ENCODE data around the gene SMIM38.

The SMIM38 gene

DNA sequence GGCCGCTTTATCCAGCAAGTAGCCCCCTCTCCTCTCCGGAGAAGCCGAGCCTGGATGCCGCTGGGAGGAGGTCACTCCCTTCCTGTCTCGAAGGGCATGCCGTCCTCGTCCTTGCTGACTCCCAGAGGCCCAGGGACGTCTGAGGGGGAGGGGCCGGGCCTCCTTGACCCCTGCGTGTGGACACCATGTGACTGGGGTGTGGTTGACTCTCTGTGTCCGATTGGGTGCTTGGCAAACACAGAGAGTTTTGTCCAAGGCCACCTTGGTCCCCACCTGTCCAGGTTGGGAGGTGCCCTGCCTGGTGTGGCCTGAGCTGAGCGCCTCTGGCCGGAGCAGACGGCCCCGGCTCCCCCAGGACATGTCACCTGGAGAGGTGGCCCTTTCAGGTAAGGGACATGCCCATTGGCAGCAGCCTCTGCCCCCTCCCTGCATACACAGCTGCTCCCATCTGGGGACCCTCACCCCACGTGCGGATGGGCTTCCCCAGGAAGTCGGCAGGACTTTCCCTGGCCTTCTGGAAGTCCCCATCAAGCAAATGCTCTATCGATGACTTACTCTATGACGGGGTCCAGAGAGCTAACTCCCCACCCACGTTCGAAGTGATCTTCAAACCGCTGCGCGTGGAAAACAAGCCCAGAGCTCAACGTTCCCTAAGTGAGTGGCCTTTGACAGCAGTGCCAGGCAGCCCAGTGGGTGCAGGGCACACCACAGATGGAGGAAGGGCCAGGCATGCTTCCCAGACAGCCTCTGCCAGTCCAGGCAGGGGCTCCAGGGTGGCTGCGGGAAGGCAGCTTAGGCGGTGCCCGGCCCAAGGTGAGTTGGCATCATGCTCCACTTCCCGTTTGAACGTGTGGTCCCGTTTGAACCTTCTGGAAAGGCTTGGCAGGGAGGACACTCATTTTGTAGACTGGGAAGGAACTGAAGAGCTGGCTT lies at the start of gene SMIM38:
Gene SMIM38 (plus strand): TSS at position 634 of the 933 bp plus-strand sequence. CDS start 1,912 bp downstream, outside the sequence.
- no peak for DNase-seq

- DNase-seq = no peak
These were observed 49.5 kb upstream of the SMIM38 start for GRCh38 chr11:69106031-69106811.

- no peak for DNase-seq
These were observed 48.3 kb upstream of the SMIM38 start for GRCh38 chr11:69107413-69107812.

DNA sequence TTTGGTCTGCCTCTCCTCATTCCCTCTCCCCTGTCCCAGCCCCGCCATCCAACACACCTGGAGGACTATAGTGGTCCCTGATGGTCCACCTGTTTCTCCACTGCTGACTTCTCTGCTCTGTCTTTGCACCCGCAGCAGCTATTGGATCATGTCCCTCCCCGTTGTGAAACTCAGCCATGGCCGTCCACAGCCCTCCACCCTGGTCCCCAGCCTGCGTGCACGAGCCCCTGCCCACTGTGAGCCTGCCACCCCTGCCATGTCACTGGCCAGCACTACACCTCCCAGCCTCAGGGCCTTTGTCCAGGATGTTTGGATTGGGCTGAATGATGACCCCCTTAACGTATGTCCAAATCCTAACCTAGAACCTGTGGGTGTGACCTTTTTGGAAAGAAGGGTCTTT lies 47.7 kb upstream of the SMIM38 start:
- DNase-seq = no peak

DNA sequence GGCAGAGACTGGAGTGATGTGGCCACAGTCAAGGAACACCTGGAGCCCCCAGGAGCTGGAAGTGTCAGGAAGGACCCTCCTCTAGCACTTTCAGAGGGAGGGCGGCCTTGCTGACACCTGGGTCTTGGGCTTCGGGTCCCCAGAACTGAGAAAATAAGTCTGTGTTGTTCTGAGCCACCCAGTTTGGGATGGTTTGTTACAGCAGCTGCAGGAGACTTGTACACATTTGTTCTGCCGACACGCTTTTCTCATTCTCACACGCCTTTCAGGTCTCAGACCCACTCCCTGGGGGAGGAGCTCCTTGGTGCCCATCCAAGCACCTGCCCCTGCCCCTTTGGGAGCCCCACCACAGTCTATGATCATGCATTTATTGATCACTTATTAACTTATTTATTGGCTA lies 47.2 kb upstream of the SMIM38 start:
- no peak for DNase-seq

GRCh38 chr11:69109101-69109500 lies 46.6 kb upstream of the SMIM38 start:
- DNase-seq = no peak

DNA sequence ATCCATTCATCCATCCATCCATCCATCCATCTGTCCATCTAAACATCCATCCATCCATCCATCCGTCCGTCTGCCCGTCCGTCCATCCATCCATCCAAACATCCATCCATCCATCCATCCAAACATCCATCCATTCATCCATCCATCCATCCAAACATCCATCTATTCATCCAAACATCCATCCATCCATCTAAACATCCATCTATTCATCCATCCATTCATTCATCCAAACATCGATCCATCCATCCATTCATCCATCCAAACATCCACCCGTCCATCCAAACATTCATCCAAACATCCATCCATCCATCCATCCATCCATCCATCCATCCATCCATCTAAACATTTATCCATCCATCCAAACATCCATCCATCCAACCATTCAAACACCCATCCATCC lies 45.3 kb upstream of the SMIM38 start:
- DNase-seq = no peak

- no peak for DNase-seq
These were observed 43.9 kb upstream of the SMIM38 start for GRCh38 chr11:69111624-69112542.

- DNase-seq = no peak
These were observed 42.5 kb upstream of the SMIM38 start for GRCh38 chr11:69113226-69113625.

DNA sequence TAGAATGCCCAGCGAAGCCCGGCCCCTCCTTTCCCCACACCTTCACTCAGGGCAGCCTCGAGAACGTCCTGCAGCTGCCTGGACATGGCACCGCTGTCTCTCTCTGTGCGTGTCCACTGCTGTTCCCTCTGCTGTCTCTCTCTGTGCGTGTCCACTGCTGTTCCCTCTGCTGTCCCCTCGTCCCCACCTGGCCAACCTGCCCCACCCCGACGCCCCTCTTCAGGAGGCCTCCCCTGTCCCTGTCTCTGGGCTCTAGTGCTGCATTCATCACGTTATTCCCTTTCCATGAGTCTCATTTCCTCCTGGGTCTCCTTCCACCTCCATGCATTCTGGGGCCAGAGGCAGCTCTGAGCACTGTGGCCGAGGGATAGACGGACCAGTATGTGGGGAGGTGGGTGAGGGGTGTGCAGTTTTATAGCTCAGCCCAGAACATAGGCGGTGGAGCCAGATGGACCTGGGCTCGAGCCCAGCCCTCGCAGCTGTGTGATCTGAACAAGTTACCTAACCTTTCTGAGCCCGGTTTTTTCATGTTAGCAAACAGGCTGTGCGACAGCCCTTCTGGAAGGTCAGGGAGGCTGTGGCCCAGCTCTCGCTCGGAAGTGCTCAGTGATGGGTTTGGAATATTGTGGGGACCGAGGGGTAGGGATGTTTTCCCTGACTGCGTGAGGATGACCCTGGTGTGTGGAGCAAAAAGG lies 41.9 kb upstream of the SMIM38 start:
- DNase-seq = no peak

DNA sequence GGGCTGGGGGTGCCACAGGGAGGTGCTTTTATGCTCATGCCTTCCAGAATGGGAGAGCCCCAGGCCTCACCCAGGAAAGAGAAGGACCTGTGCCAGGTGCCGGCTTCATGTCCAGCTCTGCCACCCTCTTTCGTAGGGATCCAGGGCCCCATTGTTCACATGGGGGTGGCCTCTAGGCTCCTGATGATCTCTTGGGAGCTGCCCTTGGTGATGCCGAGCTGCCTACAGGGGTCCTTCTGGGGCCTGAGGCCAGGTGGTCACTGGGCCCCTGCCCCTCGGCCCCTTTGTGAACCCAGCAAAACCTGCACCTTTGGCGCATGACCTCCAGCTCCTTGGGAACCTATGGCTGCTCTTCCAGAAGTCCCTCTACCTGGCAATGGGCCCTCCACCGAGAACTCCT lies 41.4 kb upstream of the SMIM38 start:
- no peak for DNase-seq

DNA sequence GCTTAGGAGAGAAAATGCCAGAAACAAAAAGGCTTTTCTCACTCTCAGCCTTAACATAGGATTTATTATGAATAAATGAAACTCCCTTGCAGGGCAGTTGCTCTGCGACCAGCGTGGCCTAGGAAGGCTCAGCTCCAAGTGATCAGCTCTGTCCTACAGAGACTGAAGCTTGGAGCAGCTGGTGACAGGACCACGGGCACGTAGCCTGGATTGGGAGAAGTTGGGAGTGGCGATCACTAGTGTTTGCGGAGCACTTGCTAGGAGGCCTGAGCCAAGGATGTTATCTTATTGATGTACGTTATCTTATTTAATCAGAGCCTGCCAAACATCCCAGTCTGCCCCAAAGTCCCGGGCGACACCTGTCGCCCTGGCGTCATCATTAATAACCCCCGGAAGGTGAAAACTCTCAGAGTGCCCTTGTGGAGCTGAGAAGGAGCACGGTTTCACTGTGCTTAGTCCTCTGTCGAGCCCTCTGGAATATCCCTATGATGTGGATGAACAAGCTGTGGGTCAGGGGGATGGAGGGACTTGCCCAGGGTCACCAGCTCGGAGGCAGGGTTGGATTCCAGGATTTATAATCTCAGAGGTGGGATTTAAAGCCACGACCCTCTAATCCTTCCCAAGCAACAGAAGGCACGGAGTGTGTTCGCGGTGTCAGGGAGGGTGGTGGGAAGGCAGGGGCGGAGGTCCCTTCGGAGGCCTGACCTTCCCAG lies 40.8 kb upstream of the SMIM38 start:
- no peak for DNase-seq

DNA sequence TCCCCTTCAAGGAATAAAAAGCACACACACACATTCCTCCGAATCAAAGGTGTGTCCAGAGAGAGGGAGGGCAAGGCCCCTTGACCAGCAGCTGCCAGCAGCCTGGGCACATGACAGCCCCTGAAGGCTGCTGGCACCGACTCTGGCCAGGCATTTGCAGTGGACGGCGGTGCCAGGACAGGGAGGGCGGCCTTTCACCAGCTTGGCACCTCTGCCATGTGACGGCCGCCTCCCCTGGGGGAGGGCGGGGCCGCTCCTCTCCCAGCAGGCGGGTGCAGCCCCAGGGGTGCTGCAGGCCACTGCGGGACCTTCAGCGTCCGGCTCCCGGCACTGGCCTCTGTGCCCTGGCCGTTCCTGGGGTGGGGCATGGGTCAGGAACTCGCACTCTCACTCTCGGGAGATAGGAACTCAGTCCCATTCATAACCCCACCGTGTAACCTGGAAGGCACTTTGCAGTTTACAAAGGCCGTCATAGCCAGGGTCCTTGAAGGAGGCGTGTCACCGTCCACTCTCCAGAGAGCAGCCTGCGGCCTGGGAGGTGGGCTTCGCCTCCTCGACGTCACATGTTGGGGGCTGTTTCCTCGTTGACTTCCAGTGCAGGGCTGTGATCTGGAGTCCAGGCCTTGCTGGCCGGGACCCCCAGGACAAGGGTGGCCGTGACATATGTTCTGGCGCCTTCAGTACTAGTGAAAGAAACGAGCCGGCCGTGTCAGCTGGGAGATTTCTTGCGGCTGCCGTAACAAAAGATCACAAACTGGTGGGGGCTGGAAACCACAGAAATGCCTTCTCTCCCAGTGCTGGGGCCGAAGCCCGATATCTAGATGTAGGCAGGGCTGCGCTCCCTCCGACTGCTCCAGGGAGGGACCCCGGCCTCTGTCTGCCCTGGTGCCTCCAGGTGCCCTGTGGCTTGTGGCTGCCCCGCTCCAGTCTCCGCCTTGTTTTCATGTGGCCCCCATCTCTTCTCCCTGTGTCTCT lies 39.9 kb upstream of the SMIM38 start:
- DNase-seq = no peak

DNA sequence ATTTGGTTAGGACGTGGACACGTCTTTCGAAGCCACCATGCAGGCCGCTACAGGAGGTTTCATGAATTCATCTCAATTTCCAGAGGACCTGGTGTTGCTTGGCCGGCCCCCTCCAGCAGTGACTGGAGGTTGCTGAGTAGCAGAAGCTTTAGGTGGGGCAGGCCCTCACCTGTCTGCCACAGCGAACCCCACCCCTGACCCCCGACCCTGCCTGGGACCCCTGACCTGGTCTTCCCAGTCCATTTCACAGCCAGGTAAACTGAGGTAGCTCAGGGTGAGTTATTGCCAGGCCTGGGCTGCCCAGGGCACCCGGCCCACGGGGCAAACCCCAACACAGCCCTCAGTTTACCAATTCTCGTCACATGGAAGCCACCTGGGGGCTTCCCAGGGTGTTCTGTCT lies 39.1 kb upstream of the SMIM38 start:
- DNase-seq = no peak

- no peak for DNase-seq
These were observed 36.5 kb upstream of the SMIM38 start for GRCh38 chr11:69119190-69119589.

DNA sequence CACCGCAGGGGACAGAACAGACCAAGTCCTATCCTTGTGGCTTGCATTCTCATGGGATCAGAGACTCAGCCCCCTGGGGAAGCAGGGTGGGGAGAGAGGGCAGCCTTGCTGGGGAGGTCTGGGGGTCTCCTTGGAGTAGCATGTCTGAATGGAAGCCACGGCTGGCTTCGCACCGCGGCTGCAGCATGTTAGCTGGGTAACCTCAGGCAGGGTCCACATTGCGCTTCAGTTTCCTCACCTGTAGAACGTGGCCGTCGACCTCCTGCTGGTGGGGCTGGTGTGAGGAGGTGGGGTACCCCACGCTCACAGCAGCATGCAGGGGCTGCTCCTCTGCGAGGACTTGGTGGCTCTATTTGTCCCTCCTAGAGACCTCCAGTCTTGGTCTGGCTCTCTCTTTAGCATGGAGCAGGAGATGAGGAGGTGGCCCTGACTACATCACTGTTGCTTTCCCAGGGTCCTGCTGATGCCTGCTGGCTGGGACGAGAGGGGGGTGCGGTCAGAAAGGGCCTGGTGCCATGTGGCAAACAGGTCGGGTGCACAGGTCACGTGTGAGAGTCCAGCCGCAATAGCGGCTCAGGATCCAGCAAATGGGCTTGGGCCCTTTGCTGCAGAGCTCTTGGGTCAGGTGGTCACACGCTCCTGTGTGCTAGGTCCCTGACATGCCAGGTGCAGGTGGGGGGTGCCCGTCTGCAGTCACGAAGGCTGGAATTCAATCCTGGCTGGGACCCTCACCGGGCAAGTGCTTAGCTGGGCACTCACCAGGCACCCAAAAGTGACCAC lies 35.4 kb upstream of the SMIM38 start:
- DNase-seq = no peak

- DNase-seq = no peak
These were observed 34.7 kb upstream of the SMIM38 start for GRCh38 chr11:69121021-69121420.

DNA sequence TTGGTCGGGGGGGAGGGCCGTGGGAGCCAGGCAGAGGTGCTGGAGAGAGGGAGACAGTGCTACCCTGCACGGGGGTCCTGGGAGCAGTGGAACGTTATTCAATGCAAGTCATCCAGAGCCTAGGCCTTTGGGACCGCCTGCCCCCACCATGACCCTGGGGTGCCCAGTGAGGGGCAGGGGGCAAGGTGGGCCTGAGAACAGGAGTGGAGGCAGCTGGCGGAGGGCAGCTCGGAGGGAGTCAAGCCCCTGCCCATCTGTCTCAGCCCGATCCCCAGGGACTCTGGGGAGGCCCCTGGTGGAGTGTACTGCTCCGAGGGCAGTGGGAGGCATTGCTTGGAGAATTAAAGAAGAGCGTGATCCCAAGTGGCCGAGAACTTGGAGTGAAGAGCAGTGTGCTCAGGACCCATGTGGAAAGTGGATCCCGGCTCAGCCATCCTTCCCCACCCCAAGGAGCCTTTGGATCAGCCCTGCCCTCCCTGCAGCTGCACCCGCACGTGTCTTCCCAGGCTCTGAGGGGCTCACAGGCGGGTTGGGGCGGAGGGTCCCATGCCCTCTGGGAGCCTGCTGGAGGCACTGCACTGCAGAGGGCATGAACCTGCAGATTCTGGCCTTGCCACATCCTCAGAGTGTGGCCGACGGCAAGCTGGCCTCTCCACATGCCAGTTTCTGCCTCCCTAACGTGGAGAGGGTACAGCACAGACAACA lies 34.0 kb upstream of the SMIM38 start:
- DNase-seq = no peak

DNA sequence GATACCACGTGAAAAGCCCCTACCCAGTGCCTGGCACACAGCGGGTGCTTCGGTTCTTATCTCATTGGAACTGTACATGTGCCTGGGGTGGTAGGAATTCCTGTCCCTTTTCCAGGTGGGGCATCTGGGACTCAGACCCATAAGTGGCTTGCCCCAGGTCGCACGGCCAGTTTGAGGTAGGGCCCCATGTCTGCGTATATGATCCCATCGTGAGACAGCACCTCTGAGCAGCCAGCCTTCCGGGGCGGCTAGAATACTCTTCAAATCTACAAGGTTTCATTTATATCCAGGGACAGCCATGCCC lies 33.5 kb upstream of the SMIM38 start:
- no peak for DNase-seq
